GM12865 (cell line): Measurements from ENCODE around the gene CCT5.
"Not testable (repeated sequence)": the region's sequence is repeated elsewhere in the genome, so short reads cannot be mapped to it uniquely, and the experiment has no call there.

Experiments used
- DNase-seq: peaks from one replicate; pipeline ENCODE4 v3.0.0; 2010; ENCODE audit warnings: low read depth
- H3K4me3 ChIP-seq: 2 replicates; pipeline ENCODE4 v1.5.1; 2011; ENCODE audit warnings: mild to moderate bottlenecking, low read depth, low read length, control low read depth
- CTCF ChIP-seq: IDR thresholded peaks from 2 replicates; pipeline ENCODE4 v1.5.1; 2011; ENCODE audit warnings: low read length, control low read depth, low read depth, inconsistent platforms; ENCODE audit not compliant: insufficient read depth; ENCODE audit errors: missing control alignments

The CCT5 gene

GRCh38 chr5:10279925-10280720 lies 30.0 kb downstream of the CCT5 start:
- no peak for TF ChIP-seq CTCF
- no peak for DNase-seq
- H3K4me3 ChIP-seq, result no peak overlapping the region

DNA sequence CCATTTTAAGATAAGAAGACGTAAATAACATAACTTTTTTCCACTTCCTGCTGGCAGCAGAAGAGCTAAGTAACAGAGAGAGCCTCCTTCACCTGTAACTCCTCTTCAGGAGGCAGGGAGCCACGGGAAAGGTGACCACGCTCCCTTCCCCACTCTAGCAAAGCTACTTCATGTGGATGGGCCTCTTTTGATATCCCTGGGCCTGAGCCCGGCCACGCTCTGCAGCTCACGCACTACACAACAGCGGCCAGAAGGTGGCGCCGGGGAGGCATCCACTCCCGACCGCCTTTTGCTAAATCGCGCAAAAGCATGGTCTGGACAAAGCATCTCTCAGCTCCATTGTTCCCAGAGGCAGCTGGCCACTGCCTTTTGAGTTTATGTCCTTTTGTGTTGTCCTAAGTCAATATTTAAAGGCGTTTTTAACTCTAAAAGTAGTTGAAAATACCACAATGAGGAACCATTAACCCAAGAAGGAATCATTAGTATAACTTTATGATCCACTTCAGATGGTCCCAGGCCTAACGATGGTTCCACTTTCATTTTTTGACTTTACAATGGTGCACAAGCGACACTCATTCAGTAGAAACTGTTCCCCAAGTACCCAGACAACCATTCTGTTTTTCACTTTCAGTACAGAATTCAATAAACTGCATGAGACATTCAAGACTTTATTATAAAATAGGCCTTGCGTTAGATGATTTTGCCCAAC lies 34.0 kb downstream of the CCT5 start:
- peak; percentile 90 for DNase-seq
- peak overlapping the region; percentile 10; the same call in 1 of the 2 replicates for H3K4me3 ChIP-seq
- peak; percentile 90 for TF ChIP-seq CTCF

- not testable (repeated sequence) for DNase-seq, H3K4me3 ChIP-seq
These were observed 35.3 kb downstream of the CCT5 start for GRCh38 chr5:10285362-10285761.

- no peak for DNase-seq
- H3K4me3 ChIP-seq, result no peak overlapping the region
- TF ChIP-seq CTCF, result no peak
These were observed 36.2 kb downstream of the CCT5 start for GRCh38 chr5:10286162-10286861.

DNA sequence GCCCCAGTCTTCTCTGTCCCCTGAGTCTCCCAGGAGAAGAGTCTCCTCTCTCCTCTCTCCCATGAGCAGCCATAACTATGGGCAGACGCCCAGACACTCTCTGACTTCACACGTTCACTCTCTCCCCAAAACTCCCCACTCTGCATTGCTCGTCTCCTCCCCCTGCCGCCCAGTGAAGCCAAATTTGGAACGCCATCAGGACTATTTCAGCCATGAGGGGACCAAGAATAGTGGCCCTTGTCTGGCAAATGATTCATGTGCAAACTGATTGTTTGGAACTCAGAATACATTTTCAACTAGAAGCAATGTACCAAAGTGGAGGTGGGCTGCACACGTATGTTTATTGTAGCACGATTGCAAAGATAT lies 36.8 kb downstream of the CCT5 start:
- TF ChIP-seq CTCF, result no peak
- no peak for DNase-seq
- H3K4me3 ChIP-seq, result no peak overlapping the region

DNA sequence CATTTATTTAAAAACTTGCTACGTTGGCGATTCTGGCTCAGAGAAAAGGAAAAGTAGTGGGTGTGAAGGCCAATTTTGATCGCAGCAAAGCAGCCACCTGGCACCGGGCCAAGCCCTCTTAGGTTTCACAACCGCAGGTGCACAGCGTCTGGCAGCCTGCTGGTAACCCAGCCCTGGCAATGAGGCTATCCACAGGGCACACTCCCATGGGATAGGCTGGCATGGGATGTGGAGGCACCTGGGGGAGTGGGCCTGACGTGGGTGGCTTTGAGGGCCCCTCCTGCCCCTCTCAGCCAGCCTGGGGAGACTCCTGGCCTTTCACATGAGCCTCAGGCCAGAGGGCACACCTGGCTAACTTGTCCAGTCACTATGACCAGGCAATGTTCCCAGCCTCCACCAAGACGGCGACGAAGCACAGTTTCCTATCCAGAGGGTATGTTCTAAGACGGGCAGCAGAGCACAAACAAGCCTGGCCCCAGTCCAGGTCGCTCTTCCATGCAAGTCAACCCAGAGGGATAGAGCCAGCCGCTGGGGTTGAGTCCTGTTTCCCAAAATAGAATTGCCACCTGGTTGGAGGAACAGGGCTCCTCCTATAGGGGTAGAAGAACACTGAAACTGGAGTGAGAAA lies 38.6 kb downstream of the CCT5 start:
- no peak for TF ChIP-seq CTCF
- DNase-seq, result peak; percentile 81
- no peak overlapping the region for H3K4me3 ChIP-seq

- TF ChIP-seq CTCF, result no peak
- no peak for DNase-seq
- no peak overlapping the region for H3K4me3 ChIP-seq
These were observed 39.3 kb downstream of the CCT5 start for GRCh38 chr5:10289353-10289752.
